ENCODE data around the gene GNAI3.

Gene GNAI3

GRCh38 chr1:109634771-109635750 is 86.6 kb downstream of the GNAI3 start:
- peaks cover 19% of the 10 kb centered on the region for H3K36me3 ChIP-seq (ENCODE audit: control insufficient read depth, insufficient read depth, low read length)
- no peak for DNase-seq
- H3K4me3 ChIP-seq (ENCODE audit: insufficient read depth, low read depth, low read length, poor library complexity, severe bottlenecking) = no peak overlapping the region
- H3K27ac ChIP-seq (ENCODE audit: insufficient read depth, low read length, poor library complexity, severe bottlenecking) = no peak overlapping the region
- peaks cover 12% of the 10 kb centered on the region for H3K4me1 ChIP-seq (ENCODE audit: control insufficient read depth, insufficient read depth, low read length, poor library complexity, severe bottlenecking)
- no peaks in the 10 kb centered on the region for H3K9me3 ChIP-seq (ENCODE audit: control insufficient read depth, low read length)
- no peaks in the 10 kb centered on the region for H3K27me3 ChIP-seq (replicated peaks; ENCODE audit: control insufficient read depth, insufficient read depth, low read length, poor library complexity, severe bottlenecking)

DNA sequence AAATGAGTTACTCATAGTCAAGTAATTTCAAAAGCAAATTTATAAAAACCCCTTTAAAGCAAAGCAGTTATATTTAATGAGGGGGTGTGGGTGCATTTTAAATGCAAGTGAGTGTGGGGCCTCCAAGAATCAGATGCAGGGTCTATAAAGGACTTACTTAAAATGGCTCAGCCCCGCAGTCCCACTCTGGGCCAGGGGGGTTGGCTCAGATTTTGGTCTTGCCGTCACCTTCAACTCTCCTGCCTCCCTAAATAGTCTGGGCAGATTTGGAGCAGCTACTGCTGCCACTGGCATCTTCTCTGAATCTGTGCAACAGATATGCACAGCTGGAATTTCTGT is 87.4 kb downstream of the GNAI3 start:
- H3K27ac ChIP-seq (ENCODE audit: insufficient read depth, low read length, poor library complexity, severe bottlenecking) = no peak overlapping the region
- peaks cover 13% of the 10 kb centered on the region for H3K4me1 ChIP-seq (ENCODE audit: control insufficient read depth, insufficient read depth, low read length, poor library complexity, severe bottlenecking)

DNA sequence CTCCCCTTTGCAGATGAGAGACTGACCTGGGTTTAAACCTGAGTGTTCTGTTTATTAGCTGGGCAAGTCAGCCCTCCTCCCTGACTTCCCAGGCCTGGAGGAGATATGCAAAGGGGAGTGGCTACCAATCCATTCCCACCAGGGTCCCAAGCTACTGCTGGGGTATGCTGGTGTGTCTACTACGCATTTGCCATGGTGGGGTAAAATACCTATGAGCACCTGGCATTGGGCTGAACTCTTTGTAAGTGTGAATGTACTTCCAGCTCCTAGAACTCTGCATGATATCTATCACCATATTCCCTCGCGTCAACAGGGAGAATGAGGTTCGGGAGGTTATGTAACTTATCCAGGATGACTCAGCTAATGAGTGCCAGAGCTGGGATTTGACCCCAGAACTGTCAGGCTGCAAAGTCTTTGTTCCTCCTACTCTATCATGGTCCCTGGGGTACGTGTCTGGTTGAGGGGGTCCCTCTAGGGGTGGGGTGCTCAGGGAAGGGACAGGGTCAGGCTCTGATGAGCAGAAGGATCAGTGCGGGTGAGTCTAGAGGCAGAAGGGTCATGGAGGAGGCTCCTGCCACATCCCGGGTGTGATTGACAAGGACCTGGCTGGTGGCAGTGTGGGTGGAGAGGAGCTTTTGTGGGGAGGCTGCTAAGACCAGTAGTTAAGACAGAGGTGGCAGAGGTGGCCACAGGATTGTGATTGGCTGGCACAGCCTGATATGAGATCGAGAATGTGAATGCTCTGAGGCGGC is 88.0 kb downstream of the GNAI3 start:
- Histone ChIP-seq H3K27ac (ENCODE audit: insufficient read depth, low read length, poor library complexity, severe bottlenecking) (no peak overlapping the region), H3K9me3 (ENCODE audit: control insufficient read depth, low read length) (no peaks in the 10 kb centered on the region), H3K4me1 (ENCODE audit: control insufficient read depth, insufficient read depth, low read length, poor library complexity, severe bottlenecking) (peaks cover 13% of the 10 kb centered on the region), H3K36me3 (ENCODE audit: control insufficient read depth, insufficient read depth, low read length) (peaks cover 11% of the 10 kb centered on the region), H3K27me3 (replicated peaks; ENCODE audit: control insufficient read depth, insufficient read depth, low read length, poor library complexity, severe bottlenecking) (no peaks in the 10 kb centered on the region), H3K4me3 (ENCODE audit: insufficient read depth, low read depth, low read length, poor library complexity, severe bottlenecking) (no peak overlapping the region)
- DNase-seq = no peak

More for the DNA sequence above, 87.4 kb downstream of the GNAI3 start:
- no peaks in the 10 kb centered on the region for H3K27me3 ChIP-seq (replicated peaks; ENCODE audit: control insufficient read depth, insufficient read depth, low read length, poor library complexity, severe bottlenecking)
- peaks cover 16% of the 10 kb centered on the region for H3K36me3 ChIP-seq (ENCODE audit: control insufficient read depth, insufficient read depth, low read length)
- no peak overlapping the region for H3K4me3 ChIP-seq (ENCODE audit: insufficient read depth, low read depth, low read length, poor library complexity, severe bottlenecking)
- no peaks in the 10 kb centered on the region for H3K9me3 ChIP-seq (ENCODE audit: control insufficient read depth, low read length)
- DNase-seq = no peak

DNA sequence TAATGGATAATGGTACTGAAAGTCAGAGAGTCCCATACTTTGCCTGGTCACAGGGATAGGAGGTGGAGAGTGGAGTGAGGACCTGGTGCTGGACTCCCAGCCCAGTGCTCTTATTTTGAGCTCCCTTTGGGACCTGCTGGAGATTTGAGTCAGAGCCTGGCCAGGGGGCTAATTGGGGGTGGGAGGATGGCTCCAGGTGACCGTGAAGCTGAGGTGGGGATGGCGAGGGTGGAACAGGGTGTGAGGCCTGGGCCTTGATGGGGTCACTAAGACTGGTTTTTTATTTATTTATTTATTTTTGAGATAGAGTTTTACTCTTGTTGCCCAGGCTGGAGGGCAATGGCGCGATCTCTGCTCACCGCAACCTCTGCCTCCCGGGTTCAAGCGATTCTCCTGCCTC is 89.0 kb downstream of the GNAI3 start:
- no peaks in the 10 kb centered on the region for H3K36me3 ChIP-seq (ENCODE audit: control insufficient read depth, insufficient read depth, low read length)
- no peak overlapping the region for H3K27ac ChIP-seq (ENCODE audit: insufficient read depth, low read length, poor library complexity, severe bottlenecking)
- H3K9me3 ChIP-seq (ENCODE audit: control insufficient read depth, low read length) = no peaks in the 10 kb centered on the region
- H3K4me3 ChIP-seq (ENCODE audit: insufficient read depth, low read depth, low read length, poor library complexity, severe bottlenecking) = no peak overlapping the region
- DNase-seq = no peak
- peaks cover 13% of the 10 kb centered on the region for H3K4me1 ChIP-seq (ENCODE audit: control insufficient read depth, insufficient read depth, low read length, poor library complexity, severe bottlenecking)
- H3K27me3 ChIP-seq (replicated peaks; ENCODE audit: control insufficient read depth, insufficient read depth, low read length, poor library complexity, severe bottlenecking) = no peaks in the 10 kb centered on the region

DNA sequence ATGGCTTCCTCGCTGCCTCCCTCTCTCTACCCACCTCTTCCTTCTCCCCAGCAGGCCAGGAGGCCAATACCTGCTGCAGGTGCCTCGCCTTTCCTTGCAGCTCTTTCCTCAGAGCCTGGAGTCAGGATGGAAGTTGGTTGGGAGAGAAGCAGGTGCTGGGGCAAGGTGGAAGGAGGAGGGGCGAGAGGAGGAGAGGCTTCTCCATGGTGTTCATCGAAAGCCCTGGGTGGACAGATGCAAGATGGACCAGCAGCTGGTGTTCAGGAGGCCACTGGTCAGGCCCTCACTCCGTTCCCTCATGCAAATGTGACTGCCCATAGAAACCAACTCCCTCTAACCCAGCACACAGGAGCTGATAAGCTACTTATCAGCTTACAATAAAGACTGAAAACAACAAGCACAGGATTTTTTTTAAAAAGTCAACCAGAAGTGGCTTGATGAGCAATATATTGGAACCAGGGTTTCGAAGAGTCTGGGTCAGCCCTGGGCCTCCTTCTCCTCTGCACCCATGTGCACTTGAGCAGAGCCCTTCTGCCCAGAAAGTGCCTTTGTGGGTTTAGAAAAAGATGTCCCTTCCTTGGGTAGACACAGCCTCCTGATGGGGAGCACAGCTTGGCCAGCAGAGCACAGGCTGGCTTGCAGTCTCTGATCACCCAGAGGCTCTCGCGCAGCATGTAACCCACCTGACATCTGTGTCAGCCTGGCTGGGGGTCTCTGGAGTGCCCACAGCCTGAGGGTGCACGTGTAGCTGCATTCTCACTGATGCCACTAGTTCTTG is 90.8 kb downstream of the GNAI3 start:
- no peak overlapping the region for H3K4me3 ChIP-seq (ENCODE audit: insufficient read depth, low read depth, low read length, poor library complexity, severe bottlenecking)
- no peaks in the 10 kb centered on the region for H3K9me3 ChIP-seq (ENCODE audit: control insufficient read depth, low read length)
- H3K27me3 ChIP-seq (replicated peaks; ENCODE audit: control insufficient read depth, insufficient read depth, low read length, poor library complexity, severe bottlenecking) = no peaks in the 10 kb centered on the region
- DNase-seq = no peak
- H3K4me1 ChIP-seq (ENCODE audit: control insufficient read depth, insufficient read depth, low read length, poor library complexity, severe bottlenecking) = peaks cover 12% of the 10 kb centered on the region
- no peak overlapping the region for H3K27ac ChIP-seq (ENCODE audit: insufficient read depth, low read length, poor library complexity, severe bottlenecking)
- H3K36me3 ChIP-seq (ENCODE audit: control insufficient read depth, insufficient read depth, low read length) = no peaks in the 10 kb centered on the region

- Histone ChIP-seq H3K4me1 (ENCODE audit: control insufficient read depth, insufficient read depth, low read length, poor library complexity, severe bottlenecking) (peaks cover 7% of the 10 kb centered on the region), H3K4me3 (ENCODE audit: insufficient read depth, low read depth, low read length, poor library complexity, severe bottlenecking) (no peak overlapping the region), H3K27me3 (replicated peaks; ENCODE audit: control insufficient read depth, insufficient read depth, low read length, poor library complexity, severe bottlenecking) (no peaks in the 10 kb centered on the region), H3K9me3 (ENCODE audit: control insufficient read depth, low read length) (no peaks in the 10 kb centered on the region), H3K36me3 (ENCODE audit: control insufficient read depth, insufficient read depth, low read length) (no peaks in the 10 kb centered on the region), H3K27ac (ENCODE audit: insufficient read depth, low read length, poor library complexity, severe bottlenecking) (no peak overlapping the region)
- DNase-seq = no peak
Observed at GRCh38 chr1:109639841-109640184, 91.4 kb downstream of the GNAI3 start.

GRCh38 chr1:109640285-109640865 is 92.0 kb downstream of the GNAI3 start:
- Histone ChIP-seq H3K4me1 (ENCODE audit: control insufficient read depth, insufficient read depth, low read length, poor library complexity, severe bottlenecking) (peaks cover 4% of the 10 kb centered on the region), H3K36me3 (ENCODE audit: control insufficient read depth, insufficient read depth, low read length) (no peaks in the 10 kb centered on the region), H3K4me3 (ENCODE audit: insufficient read depth, low read depth, low read length, poor library complexity, severe bottlenecking) (no peak overlapping the region), H3K27ac (ENCODE audit: insufficient read depth, low read length, poor library complexity, severe bottlenecking) (no peak overlapping the region), H3K27me3 (replicated peaks; ENCODE audit: control insufficient read depth, insufficient read depth, low read length, poor library complexity, severe bottlenecking) (no peaks in the 10 kb centered on the region), H3K9me3 (ENCODE audit: control insufficient read depth, low read length) (no peaks in the 10 kb centered on the region)
- peak; percentile 68 to 81 (median 73) for DNase-seq

GRCh38 chr1:109641078-109641740 is 92.8 kb downstream of the GNAI3 start:
- H3K4me3 ChIP-seq (ENCODE audit: insufficient read depth, low read depth, low read length, poor library complexity, severe bottlenecking) = no peak overlapping the region
- no peaks in the 10 kb centered on the region for H3K27me3 ChIP-seq (replicated peaks; ENCODE audit: control insufficient read depth, insufficient read depth, low read length, poor library complexity, severe bottlenecking)
- H3K9me3 ChIP-seq (ENCODE audit: control insufficient read depth, low read length) = no peaks in the 10 kb centered on the region
- H3K36me3 ChIP-seq (ENCODE audit: control insufficient read depth, insufficient read depth, low read length) = no peaks in the 10 kb centered on the region
- H3K27ac ChIP-seq (ENCODE audit: insufficient read depth, low read length, poor library complexity, severe bottlenecking) = no peak overlapping the region
- no peak for DNase-seq
- peaks cover 4% of the 10 kb centered on the region for H3K4me1 ChIP-seq (ENCODE audit: control insufficient read depth, insufficient read depth, low read length, poor library complexity, severe bottlenecking)

- peaks cover 4% of the 10 kb centered on the region for H3K4me1 ChIP-seq (ENCODE audit: control insufficient read depth, insufficient read depth, low read length, poor library complexity, severe bottlenecking)
- no peak overlapping the region for H3K4me3 ChIP-seq (ENCODE audit: insufficient read depth, low read depth, low read length, poor library complexity, severe bottlenecking)
- H3K36me3 ChIP-seq (ENCODE audit: control insufficient read depth, insufficient read depth, low read length) = no peaks in the 10 kb centered on the region
- DNase-seq = no peak
- no peak overlapping the region for H3K27ac ChIP-seq (ENCODE audit: insufficient read depth, low read length, poor library complexity, severe bottlenecking)
- no peaks in the 10 kb centered on the region for H3K27me3 ChIP-seq (replicated peaks; ENCODE audit: control insufficient read depth, insufficient read depth, low read length, poor library complexity, severe bottlenecking)
- no peaks in the 10 kb centered on the region for H3K9me3 ChIP-seq (ENCODE audit: control insufficient read depth, low read length)
Observed at GRCh38 chr1:109641861-109642260, 93.4 kb downstream of the GNAI3 start.
